H1 (cell line): ENCODE results near the gene CWC15. TPM values are rescaled to one million over a fixed set of nuclear protein-coding genes. Genes with fewer than 3 reads are reported as not detected.

Source experiments
- CTCF ChIA-PET: fragments of 300-600 bp; sonication (Branson Sonifier 250); formaldehyde crosslinking; loops from one replicate; lab custom pipeline; 2021; ENCODE audit not compliant: partially characterized antibody; lab: Charles Lee
- POLR2A ChIA-PET: fragments of 300-600 bp; sonication (Branson Sonifier 250); formaldehyde crosslinking; loops from one replicate; lab custom pipeline; 2021; ENCODE audit warnings: inconsistent platforms; ENCODE audit not compliant: partially characterized antibody; lab: Charles Lee
- DNase-seq, 2 experiments: peaks; one replicate each; pipeline versions ENCODE4 v3.0.0 to v3.0.0-alpha.2; 2010 to 2022; ENCODE audit warnings: low spot score in 2 of 2, low read depth in 1 of 2, mixed read lengths in 1 of 2
- FAIRE-seq: peaks from 2 replicates; lab custom pipeline; 2011; peaks lifted over from hg19 to GRCh38; lab: Jason Lieb, UNC
- H2AFZ ChIP-seq: 2 replicates; pipeline ENCODE4 v1.8.1; 2012; ENCODE audit warnings: low read length, inconsistent platforms
- H2AK5ac ChIP-seq: 2 replicates; pipeline ENCODE4 v1.6.1; 2013; ENCODE audit warnings: low read depth, low read length
- H2BK120ac ChIP-seq: replicated peaks from 2 replicates; pipeline ENCODE3; 2013; ENCODE audit warnings: low read depth, low read length, inconsistent platforms
- H2BK12ac ChIP-seq: 2 replicates; pipeline ENCODE4 v1.6.1; 2013; ENCODE audit warnings: low read depth, low read length
- H2BK15ac ChIP-seq: 2 replicates; pipeline ENCODE4 v1.6.1; 2013; ENCODE audit warnings: low read length
- H2BK20ac ChIP-seq: 2 replicates; pipeline ENCODE4 v1.6.1; 2013; ENCODE audit warnings: low read length
- H2BK5ac ChIP-seq: 2 replicates; pipeline ENCODE4 v1.6.1; 2013; ENCODE audit warnings: low read depth, low read length
- H3K14ac ChIP-seq: 2 replicates; pipeline ENCODE4 v1.6.1; 2013; ENCODE audit warnings: inconsistent platforms; ENCODE audit not compliant: insufficient read length
- H3K18ac ChIP-seq: 2 replicates; pipeline ENCODE4 v1.6.1; 2013; ENCODE audit warnings: low read length; ENCODE audit errors: extremely low read depth
- H3K23ac ChIP-seq: 2 replicates; pipeline ENCODE4 v1.6.1; 2013; ENCODE audit warnings: inconsistent platforms; ENCODE audit not compliant: insufficient read length
- H3K23me2 ChIP-seq: 2 replicates; pipeline ENCODE4 v1.6.1; 2013; ENCODE audit warnings: low read depth, low read length
- H3K27ac ChIP-seq: 2 replicates; pipeline ENCODE4 v1.6.1; 2011; ENCODE audit warnings: low read depth, low read length, inconsistent platforms
- H3K27me3 ChIP-seq, 4 experiments: replicated peaks in 1 of 4; 1 replicate in 1 of 4; 2 replicates in 3 of 4; pipeline versions ENCODE4 v1.6.1 to v1.8.1; 2011 to 2013; ENCODE audit warnings: low read length in 3 of 4, mild to moderate bottlenecking in 3 of 4, inconsistent platforms in 2 of 4, mixed read lengths in 2 of 4, moderate library complexity in 1 of 4; ENCODE audit not compliant: control insufficient read depth in 3 of 4, insufficient read depth in 3 of 4; ENCODE audit errors: extremely low read depth in 1 of 4
- H3K36me3 ChIP-seq, 4 experiments: 2 replicates each; pipeline versions ENCODE4 v1.6.1 to v1.8.1; 2011 to 2013; ENCODE audit warnings: mild to moderate bottlenecking in 4 of 4, low read length in 3 of 4, moderate library complexity in 2 of 4, control low read depth in 1 of 4, inconsistent platforms in 1 of 4; ENCODE audit not compliant: insufficient read depth in 4 of 4, control insufficient read depth in 2 of 4
- H3K4ac ChIP-seq: replicated peaks from 2 replicates; pipeline ENCODE3; 2013; ENCODE audit warnings: low read length, low read depth, mixed read lengths, inconsistent platforms; ENCODE audit not compliant: insufficient read length
- H3K4me1 ChIP-seq, 4 experiments: replicated peaks in 1 of 4; 1 replicate in 1 of 4; 2 replicates in 3 of 4; pipeline versions ENCODE4 v1.6.1 to v1.8.1; 2011 to 2013; ENCODE audit warnings: low read length in 3 of 4, inconsistent platforms in 2 of 4, mixed read lengths in 1 of 4; ENCODE audit not compliant: insufficient read depth in 4 of 4, control insufficient read depth in 3 of 4
- H3K4me2 ChIP-seq, 2 experiments: 2 replicates each; pipeline versions ENCODE4 v1.6.1 to v1.8.1; 2011 to 2013; ENCODE audit warnings: low read depth in 2 of 2, low read length in 2 of 2, control low read depth in 1 of 2, inconsistent platforms in 1 of 2, mild to moderate bottlenecking in 1 of 2; ENCODE audit not compliant: insufficient read depth in 1 of 2
- H3K4me3 ChIP-seq, 4 experiments: fragments of 200-600, 300-600 bp in 1 of 4; sonication (generic), shearing (Covaris generic), sonication (Bioruptor Twin) in 1 of 4; 2 replicates each; pipeline versions ENCODE4 v1.5.1 to v1.8.1; 2011 to 2016; ENCODE audit warnings: low read length in 4 of 4, low read depth in 3 of 4, control low read depth in 2 of 4, inconsistent platforms in 2 of 4, mild to moderate bottlenecking in 2 of 4, mixed read lengths in 1 of 4, moderate library complexity in 1 of 4; ENCODE audit not compliant: insufficient read depth in 2 of 4; ENCODE audit errors: extremely low read depth in 1 of 4
- H3K56ac ChIP-seq: replicated peaks from 2 replicates; pipeline ENCODE3; 2013; ENCODE audit warnings: low read depth, mild to moderate bottlenecking, mixed read lengths, low read length, inconsistent platforms; ENCODE audit not compliant: insufficient read length
- H3K79me1 ChIP-seq: 2 replicates; pipeline ENCODE4 v1.6.1; 2013; ENCODE audit warnings: low read depth, low read length, control low read depth
- H3K79me2 ChIP-seq, 2 experiments: 2 replicates each; pipeline versions ENCODE4 v1.6.1 to v1.8.1; 2012 to 2013; ENCODE audit warnings: low read length in 2 of 2, mild to moderate bottlenecking in 2 of 2, inconsistent platforms in 1 of 2; ENCODE audit not compliant: insufficient read depth in 2 of 2, control insufficient read depth in 1 of 2
- H3K9ac ChIP-seq, 4 experiments: replicated peaks in 1 of 4; 1 replicate in 1 of 4; 2 replicates in 3 of 4; pipeline versions ENCODE4 v1.6.1 to v1.8.1; 2011 to 2013; ENCODE audit warnings: low read depth in 3 of 4, low read length in 3 of 4, control low read depth in 2 of 4, mild to moderate bottlenecking in 2 of 4, moderate library complexity in 2 of 4, inconsistent platforms in 1 of 4; ENCODE audit errors: extremely low read depth in 1 of 4
- H3K9me3 ChIP-seq, 2 experiments: 2 replicates each; pipeline versions ENCODE4 v1.6.1 to v1.8.1; 2012 to 2013; ENCODE audit warnings: mild to moderate bottlenecking in 2 of 2, moderate library complexity in 2 of 2, control low read depth in 1 of 2, inconsistent platforms in 1 of 2, low read depth in 1 of 2, low read length in 1 of 2, mixed read lengths in 1 of 2; ENCODE audit not compliant: insufficient read depth in 2 of 2
- H4K20me1 ChIP-seq, 2 experiments: replicated peaks in 1 of 2; 2 replicates each; pipeline versions ENCODE3 to v1.8.1; 2011 to 2013; ENCODE audit warnings: inconsistent platforms in 2 of 2, low read length in 2 of 2, mild to moderate bottlenecking in 1 of 2; ENCODE audit not compliant: insufficient read depth in 2 of 2, control insufficient read depth in 1 of 2
- H4K5ac ChIP-seq: 2 replicates; pipeline ENCODE4 v1.6.1; 2013; ENCODE audit warnings: low read length, low read depth, mixed read lengths, inconsistent platforms; ENCODE audit not compliant: insufficient read length
- H4K8ac ChIP-seq: 2 replicates; pipeline ENCODE4 v1.8.0; 2013; ENCODE audit warnings: mild to moderate bottlenecking, moderate library complexity, low read length, inconsistent platforms; ENCODE audit not compliant: insufficient read depth; ENCODE audit errors: extremely low read depth
- H4K91ac ChIP-seq: replicated peaks from 2 replicates; pipeline ENCODE3; 2013; ENCODE audit warnings: low read length, mixed read lengths, inconsistent platforms; ENCODE audit not compliant: insufficient read length
- CTBP2 ChIP-seq: IDR thresholded peaks from 2 replicates; pipeline ENCODE4 v1.7.0; 2011; ENCODE audit warnings: borderline replicate concordance, mild to moderate bottlenecking, moderate library complexity, mixed read lengths, low read length; ENCODE audit not compliant: insufficient read depth, insufficient read length
- EP300 ChIP-seq, 2 experiments: IDR thresholded peaks; 1 replicate in 1 of 2; 2 replicates in 1 of 2; pipeline ENCODE4 v1.6.1; 2011 to 2012; ENCODE audit warnings: low read depth in 2 of 2, low read length in 2 of 2, mild to moderate bottlenecking in 2 of 2, borderline replicate concordance in 1 of 2, inconsistent platforms in 1 of 2, moderate library complexity in 1 of 2
- EZH2 ChIP-seq: fragments of 200-600 bp; sonication (generic); IDR thresholded peaks from 2 replicates; pipeline ENCODE4 v1.7.1; 2012; ENCODE audit warnings: low read depth, mild to moderate bottlenecking, moderate library complexity, low read length, inconsistent platforms; ENCODE audit not compliant: severe bottlenecking
- HDAC6 ChIP-seq: IDR thresholded peaks from one replicate; pipeline ENCODE4 v1.7.1; 2012; ENCODE audit warnings: low read depth, mild to moderate bottlenecking, inconsistent platforms, low read length, moderate library complexity
- NANOG ChIP-seq: IDR thresholded peaks from 2 replicates; pipeline ENCODE4 v1.6.1; 2011; ENCODE audit warnings: low read length, low read depth, mild to moderate bottlenecking, inconsistent platforms; ENCODE audit not compliant: insufficient read depth, poor library complexity, severe bottlenecking
- RBBP5 ChIP-seq: IDR thresholded peaks from 2 replicates; pipeline ENCODE4 v1.7.1; 2012; ENCODE audit warnings: low read depth, mild to moderate bottlenecking, inconsistent platforms, low read length, moderate library complexity, borderline replicate concordance
- TAF1 ChIP-seq: IDR thresholded peaks from 2 replicates; pipeline ENCODE4 v1.6.1; 2011; ENCODE audit warnings: mild to moderate bottlenecking, low read depth, low read length
- TBP ChIP-seq: IDR thresholded peaks from 2 replicates; pipeline ENCODE4 v1.6.1; 2011; ENCODE audit warnings: low read depth, low read length, improper control_type of control experiment
- YY1 ChIP-seq: IDR thresholded peaks from 2 replicates; pipeline ENCODE4 v1.6.1; 2011; ENCODE audit warnings: low read depth, mild to moderate bottlenecking, low read length
- ZNF274 ChIP-seq: IDR thresholded peaks from 2 replicates; pipeline ENCODE4 v1.7.0; 2012; ENCODE audit warnings: low read length, borderline replicate concordance; ENCODE audit errors: extremely low read depth
- WGBS, 2 experiments: shearing (Covaris generic) in 1 of 2; methylation state at CpG; one replicate each; pipeline versions ENCODE4 v1.1.6 to v1.1.7; 2013 to 2015; ENCODE audit warnings: low lambda C conversion rate in 2 of 2, mixed read lengths in 2 of 2, inconsistent platforms in 1 of 2, low coverage in 1 of 2, missing lambda C conversion rate in 1 of 2; ENCODE audit not compliant: insufficient replicate concordance in 2 of 2, insufficient coverage in 1 of 2, insufficient read length in 1 of 2; ENCODE audit errors: extremely low coverage in 1 of 2, missing lambda C conversion rate in 1 of 2; 5-methylcytosine and 5-hydroxymethylcytosine counted together
- polyA plus RNA-seq, 7 experiments: library from polyadenylated mRNA; depleted of rRNA in 3 of 7; stranded (reverse) in 5 of 7; unstranded in 2 of 7; fragments of >200 nt in 5 of 7; fragments of 200-250 nt in 2 of 7; gene quantifications; 1 replicate in 5 of 7; 2 replicates in 1 of 7; 4 replicates in 1 of 7; pipeline versions ENCODE4 v1.2.1 to v1.2.3, GENCODE V29; 2011 to 2013; ENCODE audit warnings: missing spikeins in 2 of 7, mixed read lengths in 2 of 7
- total RNA-seq: library from RNA; stranded (reverse); fragmentation: NEBNext Ultra II Directional; extraction: Animal tissue kit (Norgen Biotek cat#: 25700); gene quantifications from 2 replicates; pipeline ENCODE4 v1.2.1, GENCODE V29; 2021
- TF ChIP-seq, protein P1 (sequence below): IDR thresholded peaks from 2 replicates; pipeline ENCODE4 v1.6.1; 2011; ENCODE audit warnings: low read length, improper control_type of control experiment

CWC15 gene
- total and polyA plus RNA-seq, 2 of the 8 experiments (the other 6 are each of a cell fraction or from before 2014, with no cell fraction given) = 15.7 to 59.4 TPM

DNA sequence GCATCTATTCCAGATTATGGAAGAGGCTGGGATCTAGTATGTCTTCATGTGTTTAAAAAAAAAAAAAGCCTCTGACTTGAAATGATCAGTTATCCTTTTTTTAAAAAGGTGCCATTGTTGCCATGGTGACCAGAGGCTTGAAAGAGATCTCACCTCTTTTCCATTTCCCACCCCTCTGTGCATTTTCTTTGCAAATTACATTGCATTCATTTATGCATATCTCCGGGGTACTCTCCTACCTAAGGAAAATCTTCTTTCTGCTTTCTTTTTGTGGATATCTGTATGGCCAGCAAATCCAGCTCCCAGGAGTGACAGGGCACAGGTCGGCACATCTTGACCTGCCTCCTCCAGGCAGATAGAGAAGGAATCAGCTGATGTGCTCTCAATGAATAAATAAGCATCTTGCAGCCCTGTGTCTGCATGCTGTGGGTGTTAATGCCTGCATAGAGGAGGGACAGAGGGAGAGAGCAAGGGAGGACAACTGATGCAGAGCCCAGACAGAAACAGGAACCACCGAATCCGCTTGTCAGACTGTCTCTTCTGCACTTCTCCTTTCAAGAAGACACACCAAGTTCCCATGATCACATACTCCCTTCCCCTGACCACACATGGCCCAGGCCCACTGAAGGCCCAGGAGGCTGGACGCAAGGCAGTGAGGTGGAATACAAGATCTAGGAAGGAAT lies 50.9 kb downstream of the CWC15 start:
- Histone ChIP-seq H3K4me3 (no peak overlapping the region), H3K56ac (no peak overlapping the region), H3K79me1 (no peaks in the 10 kb centered on the region), H3K4ac (no peak overlapping the region), H3K36me3 (no peaks in the 10 kb centered on the region), H4K5ac (no peak overlapping the region), H3K79me2 (no peaks in the 10 kb centered on the region), H3K9ac (no peak overlapping the region), H2AFZ (no peak overlapping the region), H2BK15ac (no peak overlapping the region), H2BK20ac (no peak overlapping the region), H3K18ac (no peak overlapping the region), H3K23ac (no peak overlapping the region), H4K20me1 (no peaks in the 10 kb centered on the region), H3K14ac (no peak overlapping the region), H3K4me1 (no peaks in the 10 kb centered on the region), H3K23me2 (no peaks in the 10 kb centered on the region), H2BK5ac (no peak overlapping the region), H3K9me3 (no peaks in the 10 kb centered on the region), H2AK5ac (no peak overlapping the region), H3K4me2 (no peak overlapping the region), H2BK120ac (no peak overlapping the region), H4K8ac (no peak overlapping the region), H4K91ac (no peak overlapping the region), H3K27ac (no peak overlapping the region), H3K27me3 (no peaks in the 10 kb centered on the region), H2BK12ac (no peak overlapping the region)
- ChIA-PET CTCF (no interaction called here), POLR2A (no interaction called here)
- no peak for DNase-seq
- 83% methylated on average over 5 of the region's 5 CpGs; no CpG with 5 or more reads in 1 of the 2 experiments for WGBS, 2 experiments
- FAIRE-seq = no peak
- TF ChIP-seq YY1 (no peak), HDAC6 (no peak), RBBP5 (no peak), EP300 (IDR thresholded peaks at IDR 0.05; ENCODE audit: borderline replicate concordance in 1 of 2, low read depth in 2 of 2, low read length in 2 of 2) (no peak), CTBP2 (no peak), TAF1 (no peak), EZH2 (no peak), TBP (no peak), ZNF274 (no peak), NANOG (no peak)
- TF ChIP-seq, protein P1, sequence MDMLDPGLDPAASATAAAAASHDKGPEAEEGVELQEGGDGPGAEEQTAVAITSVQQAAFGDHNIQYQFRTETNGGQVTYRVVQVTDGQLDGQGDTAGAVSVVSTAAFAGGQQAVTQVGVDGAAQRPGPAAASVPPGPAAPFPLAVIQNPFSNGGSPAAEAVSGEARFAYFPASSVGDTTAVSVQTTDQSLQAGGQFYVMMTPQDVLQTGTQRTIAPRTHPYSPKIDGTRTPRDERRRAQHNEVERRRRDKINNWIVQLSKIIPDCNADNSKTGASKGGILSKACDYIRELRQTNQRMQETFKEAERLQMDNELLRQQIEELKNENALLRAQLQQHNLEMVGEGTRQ = no peak
